Thoracic aorta (tissue), 2 donors: ENCODE measurements around the gene PHIP. TPM values are rescaled to one million over a fixed set of nuclear protein-coding genes. Genes with fewer than 3 reads are reported as not detected.
"Not testable (repeated sequence)": the region's sequence is repeated elsewhere in the genome, so short reads cannot be mapped to it uniquely, and the experiment has no call there.

ENCODE experiments used
- ATAC-seq: fragments of 150-250 bp; one replicate; pipeline ENCODE4 v1.8.0; 2017; ENCODE audit warnings: low read depth; ENCODE audit not compliant: insufficient number of reproducible peaks, low FRiP score
- DNase-seq: peaks from one replicate; pipeline ENCODE4 v3.0.0-alpha.2; 2020; ENCODE audit warnings: low spot score
- H3K27ac ChIP-seq, 2 donors: fragments of 200-600 bp; sonication (generic); 1 replicate in 1 of 2; 2 replicates in 1 of 2; pipeline ENCODE4 v1.5.1; 2016; ENCODE audit warnings: mild to moderate bottlenecking in 2 of 2, moderate library complexity in 2 of 2
- H3K27me3 ChIP-seq: fragments of 200-600 bp; sonication (generic); replicated peaks from 2 replicates; pipeline ENCODE4 v1.6.0; 2016; ENCODE audit warnings: mild to moderate bottlenecking; ENCODE audit not compliant: insufficient read depth
- H3K36me3 ChIP-seq: fragments of 200-600 bp; sonication (generic); one replicate; pipeline ENCODE4 v1.5.1; 2016
- H3K4me1 ChIP-seq, 2 donors: fragments of 200-600 bp; sonication (generic); 1 replicate in 1 of 2; 2 replicates in 1 of 2; pipeline versions ENCODE4 v1.5.1 to v1.6.0; 2016; ENCODE audit warnings: low read depth in 2 of 2, mild to moderate bottlenecking in 1 of 2; ENCODE audit not compliant: control insufficient read depth in 1 of 2
- H3K4me3 ChIP-seq: fragments of 200-600 bp; sonication (generic); 2 replicates; pipeline ENCODE4 v1.5.1; 2016; ENCODE audit warnings: mild to moderate bottlenecking
- H3K9me3 ChIP-seq: fragments of 200-600 bp; sonication (generic); 2 replicates; pipeline ENCODE4 v1.5.1; 2016
- CTCF ChIP-seq: fragments of 200-600 bp; sonication (generic); IDR thresholded peaks from one replicate; pipeline ENCODE4 v1.5.1; 2019; ENCODE audit warnings: antibody characterized with exemption
- total RNA-seq, 2 donors: library from RNA; depleted of rRNA; stranded (reverse); fragments of >200 nt; gene quantifications; one replicate each; pipeline versions ENCODE4 v1.1.0 to v1.2.3, GENCODE V29; 2016

PHIP gene
- total RNA-seq, 2 donors from 2014 or later = 25.0 to 35.6 TPM

GRCh38 chr6:78909391-78909790 is 168.7 kb downstream of the PHIP start:
- no peak overlapping the region for H3K27ac ChIP-seq

GRCh38 chr6:78908621-78909020 is 169.4 kb downstream of the PHIP start:
- Histone ChIP-seq H3K4me1 (no peaks in the 10 kb centered on the region), H3K27ac (no peak overlapping the region), H3K9me3 (no peaks in the 10 kb centered on the region), H3K4me3 (no peak overlapping the region), H3K36me3 (no peaks in the 10 kb centered on the region), H3K27me3 (no peaks in the 10 kb centered on the region)
- DNase-seq (no peak), ATAC-seq (no peak)
- no peak for TF ChIP-seq CTCF

More at GRCh38 chr6:78909391-78909790, 168.7 kb downstream of the PHIP start:
- no peak for TF ChIP-seq CTCF
- Histone ChIP-seq H3K4me1 (no peaks in the 10 kb centered on the region), H3K36me3 (no peaks in the 10 kb centered on the region), H3K27me3 (no peaks in the 10 kb centered on the region), H3K4me3 (no peak overlapping the region), H3K9me3 (no peaks in the 10 kb centered on the region)
- no peak for DNase-seq
- ATAC-seq = no peak

- H3K9me3 ChIP-seq = no peaks in the 10 kb centered on the region
- no peak overlapping the region for H3K4me3 ChIP-seq
- no peaks in the 10 kb centered on the region for H3K36me3 ChIP-seq
- H3K27me3 ChIP-seq = no peaks in the 10 kb centered on the region
- DNase-seq (no peak), ATAC-seq (no peak)
- no peak for TF ChIP-seq CTCF
- no peak overlapping the region for H3K27ac ChIP-seq
- H3K4me1 ChIP-seq = no peaks in the 10 kb centered on the region
Measured at GRCh38 chr6:78896227-78896626, 181.8 kb downstream of the PHIP start.

GRCh38 chr6:78889901-78890300 is 188.2 kb downstream of the PHIP start:
- not testable (repeated sequence) for H3K36me3 ChIP-seq, H3K9me3 ChIP-seq, H3K27ac ChIP-seq, H3K4me3 ChIP-seq, H3K4me1 ChIP-seq, DNase-seq, H3K27me3 ChIP-seq, ATAC-seq

Other genes with a start within 250 kb of the PHIP start
- 1 to 10 TPM; 1.6 to 2.2 TPM for gene IRAK1BP1, start 210.7 kb downstream of the PHIP start, total RNA-seq
- gene HMGN3, start 156.4 kb upstream of the PHIP start, total RNA-seq = 10 to 100 TPM; 40.0 to 46.3 TPM